ENCODE results near the gene PPP1R3C.

- TF ChIP-seq CTCF (IDR thresholded peaks at IDR 0.05) (no peak), POLR2A (IDR thresholded peaks at IDR 0.05) (no peak)
Observed at GRCh38 chr10:91605968-91606367, 26.9 kb downstream of the PPP1R3C start.
